NB4 (cell line): ENCODE data around the gene CDYL.

ENCODE experiments used
- MAX ChIP-seq: IDR thresholded peaks from 2 replicates; pipeline ENCODE4 v1.6.1; 2011; ENCODE audit warnings: low read depth, low read length
- MYC ChIP-seq: IDR thresholded peaks from 2 replicates; pipeline ENCODE4 v1.6.1; 2011; ENCODE audit warnings: low read depth, low read length
- POLR2A ChIP-seq: IDR thresholded peaks from 2 replicates; pipeline ENCODE4 v1.6.1; 2011; ENCODE audit warnings: mild to moderate bottlenecking; ENCODE audit not compliant: insufficient read length; ENCODE audit errors: extremely low read depth
- TF ChIP-seq, protein P1 (sequence below): IDR thresholded peaks from one replicate; pipeline ENCODE4 v1.5.1; 2012; ENCODE audit warnings: low read depth, low read length

DNA sequence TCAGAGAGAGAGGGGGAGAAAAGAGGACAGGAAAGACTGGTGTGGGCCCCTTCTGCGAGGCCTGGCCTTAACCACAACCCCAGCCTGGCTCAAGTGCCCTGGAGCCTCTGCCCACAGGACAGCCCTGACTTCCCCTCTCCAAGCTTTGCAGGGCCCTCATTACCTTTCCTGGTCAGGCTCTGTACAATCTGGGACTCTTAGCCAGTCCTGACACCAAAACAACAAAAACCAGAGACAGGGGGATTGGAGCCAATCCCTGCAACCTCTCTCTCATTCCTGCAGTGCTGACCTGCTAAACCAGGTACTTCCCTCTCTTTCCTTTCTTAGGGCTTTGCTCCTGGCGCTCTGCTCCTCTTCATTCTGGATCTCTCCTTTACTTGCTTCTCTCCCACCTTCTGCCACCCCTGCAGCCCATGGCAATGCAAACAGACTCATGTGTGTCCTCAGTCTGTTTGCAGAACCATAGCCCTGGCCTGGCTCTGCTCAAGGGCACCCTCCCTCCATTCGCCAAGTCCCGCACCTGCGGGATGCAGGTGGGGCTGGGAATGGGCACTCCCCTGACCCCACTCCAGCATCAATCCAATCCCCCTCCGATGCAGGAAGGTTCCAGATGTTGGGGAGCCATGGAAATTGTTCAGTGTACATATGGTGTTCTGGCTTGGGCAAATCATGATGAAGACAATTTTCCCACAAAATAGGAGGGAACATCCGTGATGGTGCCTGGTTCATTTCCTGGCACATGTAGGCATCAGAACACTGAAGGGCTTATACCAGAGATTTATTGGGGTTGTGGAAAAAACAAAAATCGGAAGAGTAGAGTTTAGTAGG lies 189.6 kb downstream of the CDYL start:
- TF ChIP-seq MAX, result no peak
- TF ChIP-seq, protein P1, sequence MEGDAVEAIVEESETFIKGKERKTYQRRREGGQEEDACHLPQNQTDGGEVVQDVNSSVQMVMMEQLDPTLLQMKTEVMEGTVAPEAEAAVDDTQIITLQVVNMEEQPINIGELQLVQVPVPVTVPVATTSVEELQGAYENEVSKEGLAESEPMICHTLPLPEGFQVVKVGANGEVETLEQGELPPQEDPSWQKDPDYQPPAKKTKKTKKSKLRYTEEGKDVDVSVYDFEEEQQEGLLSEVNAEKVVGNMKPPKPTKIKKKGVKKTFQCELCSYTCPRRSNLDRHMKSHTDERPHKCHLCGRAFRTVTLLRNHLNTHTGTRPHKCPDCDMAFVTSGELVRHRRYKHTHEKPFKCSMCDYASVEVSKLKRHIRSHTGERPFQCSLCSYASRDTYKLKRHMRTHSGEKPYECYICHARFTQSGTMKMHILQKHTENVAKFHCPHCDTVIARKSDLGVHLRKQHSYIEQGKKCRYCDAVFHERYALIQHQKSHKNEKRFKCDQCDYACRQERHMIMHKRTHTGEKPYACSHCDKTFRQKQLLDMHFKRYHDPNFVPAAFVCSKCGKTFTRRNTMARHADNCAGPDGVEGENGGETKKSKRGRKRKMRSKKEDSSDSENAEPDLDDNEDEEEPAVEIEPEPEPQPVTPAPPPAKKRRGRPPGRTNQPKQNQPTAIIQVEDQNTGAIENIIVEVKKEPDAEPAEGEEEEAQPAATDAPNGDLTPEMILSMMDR, result no peak
- no peak for TF ChIP-seq POLR2A
- no peak for TF ChIP-seq MYC
